Right ventricle myocardium inferior (tissue), 1 donor: ENCODE data around the gene PAQR5. TPM values are rescaled to one million over a fixed set of nuclear protein-coding genes. Genes with fewer than 3 reads are reported as not detected.
A peak's percentile ranks its signal among the peaks of the same experiment; 100 is the strongest.

Source experiments
- ATAC-seq: fragments of 200-7000 bp; cut with Tn5 transposase; one replicate; pipeline ENCODE4 v1.9.1; 2020; ENCODE audit warnings: mild to moderate bottlenecking, moderate library complexity
- DNase-seq: peaks from one replicate; pipeline ENCODE4 v3.0.0; 2021; ENCODE audit errors: missing footprints
- intact Hi-C: fragments of 100-400 bp; cut with DNase I; formaldehyde crosslinking; loops from one replicate; pipeline ENCODE4 v1.11.0; 2022
- total RNA-seq: library from RNA; stranded (reverse); fragmentation: NEBNext Ultra II Directional; extraction: Animal tissue kit (Norgen Biotek cat#: 25700); gene quantifications from one replicate; pipeline ENCODE4 v1.2.1, GENCODE V29; 2021
- donor health status: DM: no; HTN: yes; CAD: no; lungs with severe emphysema.

Gene PAQR5
- total RNA-seq, 1 donor from 2014 or later = 1.1 TPM

DNA sequence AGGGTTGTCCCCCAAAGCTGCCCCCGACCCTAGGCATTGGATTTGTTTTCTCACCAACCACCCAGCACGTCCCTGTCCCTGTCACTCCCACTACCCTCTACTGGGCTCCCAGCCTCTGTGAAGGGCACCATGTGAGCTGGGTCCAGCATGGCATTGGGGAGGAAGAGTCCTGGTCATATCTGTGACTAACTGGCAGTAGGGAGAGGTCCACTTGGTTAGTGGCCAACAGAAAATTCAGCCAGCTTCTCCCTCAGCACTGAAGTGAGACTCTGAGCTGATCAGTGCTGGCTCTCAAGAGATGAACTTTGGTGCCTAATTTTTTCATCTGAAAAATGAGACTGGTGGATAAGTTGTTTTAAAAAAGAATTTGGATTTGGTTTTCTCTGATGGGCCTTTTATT, 104.1 kb downstream of the PAQR5 start:
- intact Hi-C loops = no loop called here
- no peak for ATAC-seq
- no peak for DNase-seq

GRCh38 chr15:69403594-69403993, 104.9 kb downstream of the PAQR5 start:
- ATAC-seq (no peak), DNase-seq (no peak)
- intact Hi-C loops = no loop called here

GRCh38 chr15:69405110-69405509, 106.4 kb downstream of the PAQR5 start:
- ATAC-seq = no peak
- intact Hi-C loops = no loop called here

DNA sequence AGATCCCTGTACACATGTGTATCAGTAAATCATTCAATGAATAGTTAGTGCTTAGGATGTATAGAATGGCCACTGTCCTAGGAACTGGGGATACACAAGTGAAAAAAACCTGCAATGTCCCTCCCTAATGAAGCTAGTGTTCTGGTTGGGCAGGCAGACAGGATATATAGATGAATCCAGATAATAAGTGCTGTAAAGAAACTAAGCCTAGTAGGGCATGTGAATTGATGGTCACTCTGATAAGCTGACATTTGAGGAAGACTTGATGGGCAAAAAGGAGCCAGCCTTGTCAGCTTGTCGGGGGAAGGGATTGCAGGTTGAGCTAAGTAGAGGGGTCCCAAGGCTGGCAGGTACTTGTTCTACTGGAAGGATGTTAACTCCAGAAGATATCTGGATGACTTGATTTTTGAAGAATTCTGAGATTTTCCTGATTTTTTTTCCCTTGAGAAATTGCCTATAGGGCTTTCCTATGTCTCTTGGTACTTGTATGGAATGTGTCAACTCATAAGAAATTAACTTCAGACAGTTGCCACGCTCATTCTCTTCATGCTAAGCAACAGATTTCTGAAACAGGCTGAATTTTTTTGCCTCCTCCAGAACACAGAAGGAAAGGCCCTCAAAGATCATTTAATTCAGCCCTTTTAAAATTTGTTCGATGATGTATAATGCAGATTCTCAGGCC, 109.1 kb downstream of the PAQR5 start:
- intact Hi-C loops = no loop called here
- DNase-seq (no peak), ATAC-seq (no peak)

More at GRCh38 chr15:69405110-69405509, 106.4 kb downstream of the PAQR5 start:
- no peak for DNase-seq

- intact Hi-C loops = no loop called here
- DNase-seq = no peak
- no peak for ATAC-seq
Observed at GRCh38 chr15:69408841-69409240, 110.1 kb downstream of the PAQR5 start.

GRCh38 chr15:69410248-69410874, 111.6 kb downstream of the PAQR5 start:
- no peak for ATAC-seq
- no peak for DNase-seq
- intact Hi-C loops = no loop called here

DNA sequence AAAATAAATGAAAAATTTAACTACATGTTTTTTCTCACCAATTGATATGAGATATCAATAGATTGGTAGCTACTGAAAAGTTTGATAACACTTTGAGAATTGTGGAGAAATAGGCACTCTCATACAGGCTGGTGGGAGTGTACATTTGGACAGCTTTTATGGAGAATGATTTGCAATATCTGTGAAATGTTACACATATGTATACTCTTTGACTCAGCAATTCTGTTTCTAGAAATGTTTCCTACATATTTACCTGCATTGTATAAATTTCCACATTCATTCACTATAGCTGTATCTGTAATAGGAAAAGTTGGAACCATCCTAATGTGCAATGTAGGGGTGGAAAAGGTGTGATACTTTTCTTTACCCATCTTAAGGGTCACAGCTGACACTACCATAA, 113.6 kb downstream of the PAQR5 start:
- DNase-seq (no peak), ATAC-seq (no peak)
- intact Hi-C loops = no loop called here

DNA sequence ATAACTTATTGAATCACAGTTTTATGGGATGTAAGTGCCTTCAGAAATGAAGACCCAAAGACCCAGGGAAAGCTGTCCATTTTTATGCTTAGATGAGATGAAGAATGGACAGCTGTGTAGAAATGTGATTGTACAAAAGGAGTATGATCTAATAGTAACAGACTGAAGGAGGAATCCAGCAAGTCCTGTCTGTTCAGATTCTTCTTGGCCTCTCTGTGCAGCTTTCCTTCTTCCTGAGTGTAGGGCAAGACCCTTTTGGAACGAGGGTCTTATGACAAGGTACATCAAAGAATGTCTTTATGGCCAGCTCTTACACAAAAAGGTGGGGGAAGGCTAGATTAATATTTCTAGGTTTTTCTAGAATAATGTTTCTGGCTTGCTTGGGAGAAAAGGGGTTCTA, 114.0 kb downstream of the PAQR5 start:
- intact Hi-C loops = no loop called here
- no peak for ATAC-seq
- no peak for DNase-seq

DNA sequence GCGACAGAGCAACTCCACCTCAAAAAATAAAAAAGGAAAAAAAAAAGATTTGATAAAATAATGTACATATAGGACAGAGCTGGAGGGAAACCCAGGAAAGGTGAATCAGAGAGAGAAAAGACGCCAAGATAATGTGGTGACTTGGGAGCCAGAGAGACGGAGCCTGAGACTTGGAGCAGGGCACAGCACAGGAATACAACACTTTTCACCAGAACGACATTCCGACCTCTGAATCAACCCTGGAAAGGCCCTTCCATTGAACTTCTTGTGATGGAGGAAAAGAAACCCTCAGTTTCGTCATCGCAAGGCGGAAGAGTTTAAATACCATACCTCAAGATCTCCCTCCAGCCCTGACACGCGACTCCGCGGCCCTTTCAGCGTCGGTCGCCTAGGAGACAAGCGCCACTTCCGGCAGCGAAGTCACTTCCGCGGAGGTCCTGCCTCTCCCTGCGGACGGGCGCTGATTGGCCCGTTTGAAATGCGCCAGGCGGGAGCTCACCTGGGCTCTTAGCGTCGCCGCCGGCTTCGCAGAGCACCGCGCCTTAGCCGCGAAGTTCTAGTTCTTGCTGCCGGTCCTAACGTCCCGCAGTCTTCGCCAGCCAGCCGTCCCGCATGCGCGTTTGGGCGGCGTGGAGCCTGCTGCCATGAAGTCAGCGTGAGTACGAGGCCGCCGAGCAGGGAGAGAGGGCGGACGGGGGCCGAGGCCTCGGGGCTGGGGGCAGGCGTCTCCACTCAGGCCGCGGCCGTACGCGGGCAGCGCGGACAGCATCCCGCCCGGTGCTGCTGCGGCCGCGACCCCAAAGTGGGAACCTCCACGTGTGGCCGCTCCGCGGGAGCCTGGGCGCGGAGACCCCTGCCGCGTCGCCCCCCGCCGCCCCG, 115.3 kb downstream of the PAQR5 start, which contains the start of gene KIF23:
Gene KIF23 (plus strand): TSS at position 528 of the 879 bp plus-strand sequence. CDS start 117 bp downstream, at position 645.
- intact Hi-C loops = no loop called here
- peak; percentile 96 for ATAC-seq
- peak; percentile 94 for DNase-seq

- ATAC-seq = peak; percentile 38
- no peak for DNase-seq
- intact Hi-C loops = no loop called here
Observed at GRCh38 chr15:69414701-69415167, 116.0 kb downstream of the PAQR5 start.

- no peak for DNase-seq
- no peak for ATAC-seq
- intact Hi-C loops = no loop called here
Observed at GRCh38 chr15:69415381-69415780, 116.7 kb downstream of the PAQR5 start.

GRCh38 chr15:69417581-69417980, 118.9 kb downstream of the PAQR5 start:
- ATAC-seq (no peak), DNase-seq (no peak)
- intact Hi-C loops = no loop called here

GRCh38 chr15:69421498-69421897, 122.8 kb downstream of the PAQR5 start:
- no peak for ATAC-seq
- DNase-seq = no peak
- intact Hi-C loops = no loop called here

DNA sequence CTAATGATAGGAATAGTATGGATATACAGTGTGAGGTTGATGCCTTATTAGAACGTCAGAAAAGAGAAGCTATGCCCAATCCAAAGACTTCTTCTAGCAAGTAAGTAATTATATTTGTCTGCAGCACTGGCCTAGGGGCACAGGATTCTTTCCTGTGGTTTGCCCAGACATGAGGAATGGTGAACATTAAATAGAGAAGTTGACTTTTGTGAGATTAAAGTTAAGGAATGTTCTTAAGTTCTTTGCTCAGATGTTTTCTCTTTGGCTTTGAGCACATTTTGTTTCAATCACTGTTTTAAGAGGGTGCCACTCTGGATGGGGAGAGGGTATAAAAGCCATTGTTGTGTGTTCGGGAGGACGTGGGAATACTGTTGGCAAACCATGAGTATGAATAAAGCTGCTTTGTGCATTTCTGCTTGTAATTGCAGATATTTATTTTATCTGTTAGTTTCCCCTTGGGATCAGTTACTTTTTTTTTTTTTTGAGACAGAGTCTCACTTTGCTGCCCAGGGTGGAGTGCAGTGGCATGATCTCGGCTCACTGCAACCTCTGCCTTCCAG, 123.7 kb downstream of the PAQR5 start:
- no peak for DNase-seq
- no peak for ATAC-seq
- intact Hi-C loops = no loop called here

DNA sequence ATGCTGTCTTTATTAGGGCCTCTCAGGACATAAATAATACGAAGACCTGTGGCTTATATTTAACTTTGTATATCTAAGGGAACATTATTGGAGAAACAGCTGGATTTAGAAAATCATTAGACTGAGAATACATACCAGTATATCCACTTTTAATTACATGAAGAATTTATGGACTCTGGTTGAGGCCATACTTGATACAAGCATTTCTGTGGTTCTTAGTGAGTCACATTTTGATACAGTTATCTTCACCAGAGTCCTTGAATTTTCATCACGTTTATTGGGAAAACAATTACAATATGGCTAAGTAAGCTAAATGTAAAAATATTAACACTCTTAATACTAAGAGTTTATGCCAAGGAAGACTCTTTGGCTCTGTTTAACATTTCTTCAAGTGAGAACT, 125.3 kb downstream of the PAQR5 start:
- ATAC-seq (no peak), DNase-seq (no peak)
- intact Hi-C loops = no loop called here

DNA sequence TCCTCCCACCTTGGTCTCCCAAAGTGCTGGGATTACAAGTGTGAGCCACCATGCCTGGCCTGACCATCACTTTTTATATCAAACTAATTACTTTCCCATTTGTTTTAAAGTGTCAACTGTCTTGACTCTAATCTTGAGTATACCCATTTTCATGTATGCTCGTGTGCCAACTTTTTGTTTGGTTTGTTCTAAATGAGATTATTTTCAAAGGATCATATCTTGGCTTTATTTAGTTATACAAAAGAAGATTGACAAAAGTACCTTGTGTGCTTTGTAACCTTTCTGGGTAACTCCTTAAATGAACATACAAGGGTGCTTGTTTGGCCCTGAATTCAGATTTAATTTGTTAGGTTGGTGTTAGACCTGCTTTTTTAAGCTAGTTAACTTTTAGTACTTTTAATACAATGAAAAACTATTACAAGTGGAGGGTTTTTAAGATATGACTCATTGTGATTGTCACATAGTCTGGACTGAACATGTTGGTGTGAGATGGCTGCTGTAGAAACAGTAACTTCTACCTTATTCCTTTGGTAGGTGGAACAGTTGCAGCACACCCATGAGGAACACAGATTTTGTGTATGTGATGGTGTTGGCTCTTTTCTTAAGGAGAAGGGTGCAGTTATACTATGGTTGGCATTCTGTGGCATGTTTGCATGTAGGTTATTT, 126.2 kb downstream of the PAQR5 start:
- ATAC-seq = no peak
- DNase-seq = no peak
- intact Hi-C loops = no loop called here

- intact Hi-C loops = no loop called here
- no peak for DNase-seq
- ATAC-seq = no peak
Observed at GRCh38 chr15:69433831-69434230, 135.1 kb downstream of the PAQR5 start.

DNA sequence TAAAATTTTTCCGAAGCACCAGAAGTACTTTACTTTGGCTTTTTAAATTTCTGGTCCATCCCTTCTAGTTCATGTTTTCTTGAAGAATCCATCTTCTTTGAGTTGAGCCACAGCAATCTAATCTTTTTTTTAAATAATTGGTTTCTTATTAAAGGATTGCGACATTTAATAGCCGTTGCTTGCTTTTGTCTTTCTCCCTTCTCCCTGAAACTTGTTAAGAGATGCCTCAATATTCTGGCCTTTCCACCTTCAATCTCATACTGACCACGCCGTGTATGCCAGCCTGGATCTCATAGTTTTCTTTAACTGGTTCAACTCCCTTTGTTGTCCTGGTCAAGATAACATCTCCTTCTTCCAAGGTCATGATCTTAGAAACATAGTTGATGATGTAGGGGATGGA, 135.5 kb downstream of the PAQR5 start:
- ATAC-seq = no peak
- no peak for DNase-seq
- intact Hi-C loops = no loop called here

- intact Hi-C loops = no loop called here
- ATAC-seq (no peak), DNase-seq (peak; percentile 63)
Observed at GRCh38 chr15:69434679-69435078, 136.0 kb downstream of the PAQR5 start.
